Measurements from ENCODE around the gene FMN1.

Gene FMN1

DNA sequence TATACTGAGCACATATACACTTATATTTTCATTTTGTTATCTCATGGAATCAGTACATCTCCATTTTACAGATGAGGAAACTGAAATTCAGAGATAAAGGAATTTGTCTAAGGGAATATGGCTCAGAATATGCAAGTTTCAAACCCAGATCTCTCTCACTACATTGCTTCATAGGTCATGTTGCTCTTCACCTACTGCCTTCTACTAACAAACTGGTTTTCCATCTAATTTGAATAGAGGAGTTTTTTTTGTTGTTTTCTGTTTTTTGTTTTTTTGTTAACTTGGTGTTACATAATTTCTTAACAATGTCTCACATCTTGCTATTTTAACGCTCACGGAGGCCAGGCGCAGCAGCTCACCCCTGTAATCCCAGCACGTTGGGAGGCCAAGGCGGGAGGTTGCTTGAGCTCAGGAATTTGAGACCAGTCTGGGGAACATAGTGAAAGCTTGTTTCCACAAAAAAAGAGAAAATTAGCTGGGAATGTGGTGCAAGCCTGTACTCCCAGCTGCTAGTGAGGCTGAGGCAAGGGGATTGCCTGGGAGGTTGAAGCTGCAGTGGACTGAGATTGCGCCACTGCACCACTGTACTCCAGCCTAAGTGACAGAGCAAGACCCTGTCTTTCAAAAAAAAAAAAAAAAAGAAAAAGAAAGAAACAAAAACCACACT lies 37.0 kb downstream of the FMN1 start:
- DNase-seq (ENCODE audit: low spot score) = no peak

DNA sequence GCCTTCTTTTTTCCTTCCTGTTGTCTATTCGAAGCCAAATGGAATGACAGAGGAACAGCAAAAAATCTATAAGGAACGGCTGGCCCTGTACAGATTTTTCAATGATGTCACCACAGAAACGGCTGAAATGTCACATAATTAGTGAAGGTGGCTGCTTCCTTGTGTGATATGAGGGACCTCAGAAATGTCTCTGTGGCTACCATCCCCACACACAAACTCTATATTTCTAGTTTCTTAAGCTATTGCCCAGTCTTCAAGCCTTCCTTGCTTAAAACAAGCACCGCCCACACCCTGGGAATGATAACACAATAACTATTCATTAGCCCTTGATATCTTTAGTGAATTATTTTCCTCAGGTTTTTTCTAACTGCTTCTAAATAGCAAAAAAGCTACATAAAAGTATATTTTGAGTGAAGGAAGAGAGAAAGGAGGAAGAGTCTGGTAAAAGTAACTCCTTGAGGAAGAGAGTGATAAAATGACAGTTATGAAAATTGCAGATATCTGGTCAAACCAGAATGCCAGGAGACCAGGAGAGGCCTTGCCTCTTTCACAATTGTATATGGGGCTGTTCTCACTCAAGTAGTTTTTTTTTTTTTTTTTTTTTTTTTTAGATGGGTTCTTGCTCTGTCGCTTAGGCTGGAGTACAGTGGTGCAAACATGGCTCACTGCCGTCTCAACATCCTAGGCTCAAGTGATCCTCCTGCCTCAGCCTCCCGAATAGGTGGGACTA lies 38.7 kb downstream of the FMN1 start:
- DNase-seq (ENCODE audit: low spot score) = no peak

DNA sequence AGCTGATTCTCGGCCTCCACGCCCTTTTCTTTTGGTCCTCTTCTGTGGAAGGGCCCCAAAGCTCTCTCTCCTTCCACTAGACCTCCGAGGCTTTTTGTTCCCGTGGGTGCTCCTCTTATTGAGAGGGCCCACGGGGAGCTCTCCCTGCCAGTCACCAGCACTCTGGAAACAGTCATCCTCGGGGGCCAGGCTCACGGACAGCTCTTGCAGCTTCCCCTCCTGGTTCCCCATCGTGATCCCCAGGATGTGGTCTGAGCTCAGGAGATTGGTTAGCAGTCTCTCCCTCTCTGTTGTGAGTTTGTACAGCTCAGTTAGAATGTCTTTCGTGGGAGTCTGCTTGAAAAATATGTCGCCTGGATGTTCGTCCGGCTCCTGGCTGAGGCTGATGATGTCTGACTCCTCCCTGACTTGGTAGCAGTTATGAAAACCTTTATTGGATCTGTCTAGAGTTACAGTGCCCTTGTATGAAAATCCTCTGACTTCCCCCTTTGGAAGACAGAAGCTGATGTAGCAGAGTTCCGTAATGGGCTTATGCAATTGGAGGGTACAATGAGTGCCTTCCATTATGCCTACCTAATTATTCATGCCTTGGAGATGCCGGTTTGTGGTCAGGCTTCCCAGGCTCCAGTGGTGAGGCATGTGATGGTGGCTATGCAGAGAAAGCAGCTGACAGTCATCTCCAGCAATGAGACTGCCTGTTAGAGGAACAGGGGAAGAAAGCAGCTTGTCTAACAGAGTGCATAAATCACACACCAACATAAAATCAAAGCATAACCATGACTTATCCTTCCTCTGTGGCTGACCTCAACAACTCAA lies 40.0 kb downstream of the FMN1 start:
- DNase-seq (ENCODE audit: low spot score) = no peak

DNA sequence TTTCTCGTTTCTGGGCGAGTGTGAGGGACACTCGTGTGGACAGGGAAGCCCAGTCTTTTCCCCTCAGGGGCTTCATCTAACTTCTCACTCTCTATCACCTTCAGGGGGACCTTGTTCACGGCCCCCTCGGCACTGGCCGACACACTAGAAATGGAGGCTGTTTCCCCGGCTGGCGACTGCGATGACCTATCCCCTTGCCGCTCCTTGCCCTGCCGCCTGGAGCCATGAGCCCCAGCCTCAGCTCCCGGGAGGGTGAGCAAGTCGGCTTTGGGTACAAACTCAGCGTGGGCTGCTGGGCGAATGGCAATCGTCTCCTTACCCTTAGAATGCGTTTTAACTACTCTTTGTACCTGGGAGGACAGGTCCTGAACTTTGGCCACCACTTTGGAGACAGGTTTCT lies 41.0 kb downstream of the FMN1 start:
- no peak for DNase-seq (ENCODE audit: low spot score)

DNA sequence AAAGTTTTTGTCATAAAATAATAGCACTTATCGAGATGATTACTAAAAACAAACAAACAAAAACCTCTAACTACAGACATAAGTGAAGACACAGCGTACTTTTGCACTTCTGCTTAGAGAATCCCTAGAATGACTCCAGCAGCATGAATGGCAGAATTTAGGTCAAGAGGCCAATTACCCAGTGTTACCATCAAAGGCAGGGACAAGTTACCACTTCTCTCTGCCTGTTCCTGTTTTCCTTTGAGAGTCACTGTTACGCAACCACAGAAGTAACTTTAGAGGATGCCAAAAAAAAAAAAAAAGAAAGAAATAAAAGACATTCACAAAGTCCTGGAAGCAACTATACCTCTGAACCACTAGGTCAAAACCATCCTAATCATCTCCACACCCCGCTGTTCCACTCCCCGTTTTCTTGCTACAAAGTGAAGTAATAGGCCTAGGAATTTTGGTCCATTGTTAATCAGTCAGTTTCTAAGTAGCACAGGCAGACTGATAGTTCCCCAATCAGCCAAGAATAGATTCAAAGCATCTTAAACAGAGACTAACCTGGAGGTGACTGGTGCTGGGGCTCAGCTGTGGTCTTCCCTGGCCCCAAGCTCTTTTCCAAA lies 41.9 kb downstream of the FMN1 start:
- no peak for DNase-seq (ENCODE audit: low spot score)

DNA sequence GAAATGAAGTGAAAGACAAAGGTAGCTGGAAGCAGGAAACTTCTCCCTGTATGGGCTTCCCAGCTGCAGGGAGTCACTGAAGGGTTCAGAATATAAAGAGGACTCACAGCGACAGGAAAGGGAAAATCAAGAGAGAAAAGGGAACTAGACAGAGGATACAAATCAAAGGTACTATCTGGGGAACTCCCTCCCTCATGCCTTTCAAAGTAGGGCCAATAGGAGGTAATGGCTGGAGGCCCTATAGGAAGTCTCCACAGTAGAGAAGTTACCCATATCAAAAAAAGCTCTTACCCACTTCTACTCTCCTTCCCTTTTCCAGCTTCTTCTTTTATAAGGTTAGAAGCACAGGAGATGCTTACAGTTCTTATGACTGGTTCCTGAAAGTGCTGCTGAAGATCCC lies 43.5 kb downstream of the FMN1 start:
- no peak for DNase-seq (ENCODE audit: low spot score)

DNA sequence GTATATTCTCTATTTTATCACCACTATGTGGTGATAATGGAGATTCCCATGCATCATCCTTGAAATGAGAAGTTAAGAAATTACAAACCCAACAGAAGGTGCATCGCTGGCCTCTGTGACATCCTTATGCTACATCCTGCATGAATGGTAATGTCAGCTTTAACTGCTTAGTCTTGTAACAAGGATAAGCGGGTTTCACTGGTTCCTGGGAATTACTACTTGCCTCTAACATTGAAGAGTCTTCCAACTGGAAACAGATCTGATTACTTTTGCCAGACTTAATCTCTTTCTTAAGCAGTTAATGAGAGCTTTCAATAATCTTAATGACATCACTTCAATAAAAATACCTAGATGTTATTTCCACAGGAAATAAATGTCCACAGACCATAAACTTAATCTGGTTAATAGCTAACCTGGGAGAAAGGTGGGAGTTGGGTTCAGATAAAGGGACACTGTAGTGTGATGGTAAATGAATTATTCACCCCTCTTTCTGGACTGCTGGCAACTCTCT lies 44.0 kb downstream of the FMN1 start:
- no peak for DNase-seq (ENCODE audit: low spot score)

DNA sequence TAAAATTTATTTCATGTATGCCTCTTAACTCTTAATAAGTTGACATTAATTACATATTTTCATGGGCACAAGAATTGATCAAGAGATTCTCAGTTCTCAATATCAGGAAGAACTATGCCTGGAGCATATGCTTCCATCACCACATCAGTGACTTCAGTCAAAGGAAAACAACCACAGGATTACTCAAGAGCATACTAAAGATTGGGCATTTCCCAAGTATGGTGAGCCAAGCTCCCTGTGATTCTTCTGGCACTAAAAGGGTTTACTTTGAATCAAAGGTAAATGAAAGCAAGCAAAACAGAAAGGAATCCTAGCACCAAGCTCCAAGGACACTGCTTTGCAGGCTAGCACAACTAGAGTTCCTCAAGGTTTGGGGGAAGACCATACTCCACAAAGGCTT lies 44.6 kb downstream of the FMN1 start:
- no peak for DNase-seq (ENCODE audit: low spot score)

DNA sequence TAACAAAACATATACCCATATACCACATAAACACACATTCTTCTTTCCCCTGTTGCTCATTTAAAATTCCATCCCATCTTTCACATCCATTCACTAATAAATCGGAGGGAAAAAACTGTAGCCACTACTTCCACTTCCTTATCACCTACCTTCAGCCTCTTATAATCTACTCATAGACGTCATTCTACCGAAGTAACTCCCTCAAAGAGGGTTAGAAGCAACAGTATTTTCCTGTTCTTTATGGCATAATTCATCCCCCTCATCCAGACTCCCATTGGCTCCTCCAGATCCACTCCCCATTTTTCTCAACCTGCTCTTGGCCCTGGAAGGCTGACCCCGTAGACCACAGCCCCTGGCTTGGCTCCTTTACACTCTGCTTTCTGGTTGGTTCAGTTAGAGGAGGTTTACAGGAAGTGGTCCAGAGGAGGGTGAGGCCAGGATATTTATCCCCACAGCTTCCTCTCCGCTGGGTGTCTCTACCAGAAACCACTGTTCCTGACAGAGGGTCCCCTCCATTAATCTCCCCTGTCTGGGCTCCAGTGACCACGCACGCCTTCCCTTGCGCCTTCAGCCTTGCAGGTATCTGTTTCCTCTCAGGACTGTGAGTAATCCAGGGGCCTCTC lies 46.3 kb downstream of the FMN1 start:
- no peak for DNase-seq (ENCODE audit: low spot score)

DNA sequence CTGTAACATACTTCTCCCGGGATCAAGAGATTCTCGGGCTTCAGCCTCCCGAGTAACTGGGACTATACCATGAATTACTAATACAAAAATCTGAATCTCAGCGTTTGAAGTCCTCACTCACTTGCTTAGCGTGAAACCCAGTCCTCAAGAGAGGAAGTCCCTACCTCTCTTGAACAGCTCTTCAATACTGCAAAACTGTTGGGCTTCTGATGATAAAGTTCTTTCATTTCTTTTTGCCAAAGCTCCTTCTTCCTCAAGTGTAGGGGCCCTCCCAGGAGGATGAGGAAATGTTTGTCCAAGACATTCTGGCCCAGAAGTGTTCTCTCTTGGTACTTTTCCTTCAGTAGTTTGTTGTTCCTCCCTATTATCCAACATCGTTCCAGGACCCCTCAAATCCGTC lies 48.5 kb downstream of the FMN1 start:
- no peak for DNase-seq (ENCODE audit: low spot score)

DNA sequence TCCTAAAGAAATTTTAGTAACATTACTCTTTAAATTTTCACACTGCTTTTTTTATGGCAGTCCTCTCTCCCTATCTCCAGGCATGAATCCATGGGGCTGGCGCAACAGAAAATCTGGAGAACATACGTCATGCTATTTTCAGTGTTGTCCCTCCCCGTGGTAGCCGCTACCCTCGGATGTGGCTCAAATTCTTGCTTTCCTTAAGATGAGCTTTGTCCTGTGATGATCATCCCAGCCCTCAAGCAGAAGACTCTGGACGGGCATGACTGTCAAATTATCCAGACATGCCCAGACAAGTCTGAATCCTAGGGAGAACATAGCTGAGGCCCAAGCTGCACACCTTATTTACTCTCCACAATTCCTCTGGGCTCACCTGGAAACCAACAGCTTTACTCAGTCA lies 49.1 kb downstream of the FMN1 start:
- no peak for DNase-seq (ENCODE audit: low spot score)

DNA sequence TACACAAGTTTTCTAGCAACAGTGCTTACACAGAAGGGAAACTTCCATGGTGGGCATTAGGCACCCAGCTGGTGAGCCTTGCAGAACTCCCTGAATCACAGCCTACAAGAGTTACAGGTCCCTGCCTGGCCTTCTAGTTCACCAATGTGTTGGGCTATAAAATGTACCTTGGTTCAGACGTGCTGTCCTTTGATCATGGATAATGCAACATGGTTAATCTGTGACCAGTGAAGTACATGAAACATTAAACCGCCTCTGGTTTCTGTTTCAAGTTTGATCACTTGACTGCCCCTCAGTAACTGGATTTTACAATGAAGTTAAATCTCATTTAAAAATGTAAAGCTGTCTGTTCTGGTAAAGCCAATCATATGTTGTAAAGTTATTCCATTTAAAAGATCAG lies 51.8 kb downstream of the FMN1 start:
- no peak for DNase-seq (ENCODE audit: low spot score)

DNA sequence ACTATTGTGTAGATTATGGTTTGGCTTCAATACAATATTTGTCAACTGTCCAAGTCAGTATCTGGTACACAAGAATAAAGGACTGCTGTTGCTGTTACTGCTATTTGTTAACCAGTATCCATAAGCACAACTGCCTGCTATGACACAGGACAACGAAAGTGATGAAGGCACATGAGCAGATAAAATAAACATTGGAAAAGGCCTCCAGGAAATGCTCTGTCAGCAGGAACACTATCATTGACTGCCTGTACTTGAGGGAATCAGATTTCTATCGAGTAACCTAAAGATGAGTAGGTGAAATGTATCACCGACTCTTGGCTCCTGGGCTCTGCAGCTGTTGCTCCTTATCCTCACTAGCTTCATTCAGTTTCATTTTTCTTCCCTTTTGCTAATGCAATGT lies 56.5 kb downstream of the FMN1 start:
- no peak for DNase-seq (ENCODE audit: low spot score)

DNA sequence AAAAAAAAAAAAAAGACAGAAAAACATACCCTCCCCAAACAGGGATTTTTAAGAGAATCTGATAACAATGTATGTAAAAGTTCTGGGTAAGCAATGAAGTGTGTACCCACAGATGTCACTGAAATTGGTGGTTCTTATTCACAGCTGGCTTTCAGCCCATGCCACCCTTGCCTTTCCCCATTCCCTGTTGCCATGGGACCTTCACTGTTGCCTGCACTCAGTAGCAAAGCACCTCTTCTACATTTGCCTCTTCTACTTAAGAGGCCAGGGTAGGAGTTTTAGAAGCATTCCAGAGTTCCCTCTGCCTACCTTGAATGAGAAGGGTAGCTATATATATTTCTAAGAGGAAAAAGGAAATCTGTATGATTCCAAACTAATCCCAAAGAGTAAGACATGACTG lies 57.4 kb downstream of the FMN1 start:
- no peak for DNase-seq (ENCODE audit: low spot score)

DNA sequence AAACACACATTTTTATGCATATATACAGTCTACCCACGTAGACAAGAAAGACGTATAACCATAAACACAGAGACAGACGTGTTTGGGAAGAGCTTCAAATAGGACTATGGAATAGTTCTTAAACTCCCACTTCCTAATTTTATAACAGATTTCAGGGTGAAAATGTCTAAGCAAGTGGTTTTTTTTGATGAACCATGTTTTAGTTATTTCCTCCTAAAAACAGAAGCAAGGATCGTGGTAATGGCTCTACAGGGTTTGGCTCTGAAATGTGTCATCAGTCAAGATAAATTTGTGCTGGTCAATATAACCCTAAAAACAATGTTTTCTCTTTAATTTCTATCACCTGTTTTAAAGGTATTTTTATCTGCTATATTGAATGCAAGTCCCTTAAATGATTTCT lies 58.2 kb downstream of the FMN1 start:
- DNase-seq (ENCODE audit: low spot score) = no peak

DNA sequence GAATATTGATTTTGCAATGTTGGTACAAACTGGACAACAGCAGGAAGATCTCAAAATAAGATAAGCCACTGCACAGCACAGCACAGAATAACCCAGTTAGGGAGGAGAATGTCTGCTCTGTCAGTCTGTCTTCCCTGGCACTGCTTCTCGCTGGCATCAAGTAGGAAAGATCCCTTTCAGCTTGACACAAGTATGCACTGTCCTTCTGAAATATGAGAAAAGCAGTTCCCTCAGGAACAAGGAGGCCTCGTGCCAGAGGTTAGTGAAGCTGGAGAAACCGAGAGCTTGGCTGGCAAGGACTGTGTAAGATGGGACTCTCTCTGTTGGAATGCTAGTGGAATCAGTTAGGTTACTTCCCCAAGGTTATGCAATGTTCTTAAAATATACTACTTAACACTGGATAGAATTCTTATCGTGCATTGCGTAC lies 59.1 kb downstream of the FMN1 start:
- no peak for DNase-seq (ENCODE audit: low spot score)

DNA sequence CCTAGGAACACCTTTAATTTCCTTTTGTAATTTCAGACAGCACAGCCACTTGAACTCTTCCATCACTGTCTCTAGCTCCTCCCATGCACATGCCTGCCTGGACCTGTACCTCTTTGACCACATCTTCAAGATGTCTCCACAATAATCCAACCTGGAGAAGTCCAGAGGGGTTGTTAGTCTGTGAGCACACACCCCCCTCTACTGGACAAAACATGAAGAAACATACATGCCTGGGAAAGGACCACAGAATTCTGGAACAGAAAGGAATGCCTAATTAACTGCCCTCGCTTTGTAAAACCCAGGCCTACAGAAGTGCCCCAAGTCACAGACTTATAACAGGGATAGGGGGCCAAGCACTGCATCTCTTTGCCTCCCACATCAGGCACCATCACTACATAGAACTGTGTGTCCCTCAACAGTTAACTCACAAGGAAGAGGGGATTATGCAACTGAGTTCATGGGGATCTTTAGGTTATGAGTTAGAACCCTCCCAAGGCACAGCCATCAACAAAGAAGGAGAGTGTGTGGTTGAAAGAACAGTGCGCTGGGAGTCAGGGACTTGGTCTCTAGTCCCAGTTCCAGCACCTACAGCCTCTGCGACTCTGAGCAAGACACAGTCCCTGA lies 61.7 kb downstream of the FMN1 start:
- peak; percentile 52 for DNase-seq (ENCODE audit: low spot score)

DNA sequence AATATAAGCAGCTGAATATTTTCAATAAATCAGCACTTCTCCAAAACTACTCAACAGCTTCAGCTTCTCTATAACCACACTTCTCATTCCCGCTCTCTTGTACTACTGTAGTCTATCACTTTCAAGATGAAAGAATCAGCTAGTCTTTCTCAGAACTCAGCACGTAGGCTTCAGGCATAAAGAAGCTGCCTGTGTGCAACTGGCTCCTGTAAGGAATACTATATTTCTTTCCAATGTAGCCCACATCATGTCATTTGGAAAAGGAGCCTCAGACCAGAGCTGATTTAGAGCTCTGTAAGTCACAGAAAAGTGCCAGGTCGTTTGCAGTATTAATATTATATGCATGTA lies 62.3 kb downstream of the FMN1 start:
- no peak for DNase-seq (ENCODE audit: low spot score)

DNA sequence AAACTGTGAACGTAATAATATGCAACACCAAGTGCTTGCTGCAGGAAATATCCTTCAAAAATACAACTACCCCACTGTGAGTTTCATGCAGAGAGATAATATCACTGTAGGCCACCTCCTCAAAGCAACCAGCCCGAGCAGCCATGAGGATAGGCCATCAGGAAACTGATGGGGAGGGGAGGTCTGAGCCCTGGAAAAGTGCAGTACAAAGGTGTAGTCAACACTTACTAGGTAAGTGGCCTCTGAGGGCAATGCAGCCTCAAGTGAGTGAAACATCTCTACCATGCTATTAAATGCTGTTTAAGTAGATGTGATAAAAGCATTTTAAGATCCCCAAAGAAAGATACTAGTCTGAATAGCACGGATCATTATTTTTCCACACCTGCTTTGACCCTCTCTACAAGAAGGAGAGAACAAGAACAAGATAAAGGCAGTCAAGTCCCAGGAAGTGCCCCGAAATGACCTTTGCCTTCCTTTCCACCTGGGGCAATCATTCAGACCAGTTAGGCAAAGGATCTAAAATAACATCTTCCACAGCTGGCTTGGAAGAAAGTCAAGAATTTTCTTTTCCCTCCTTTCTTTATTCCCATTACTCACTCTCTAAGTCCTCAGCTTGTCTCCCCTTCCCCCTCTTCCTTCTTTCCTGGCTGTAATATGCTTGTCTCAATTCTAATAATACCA lies 62.8 kb downstream of the FMN1 start:
- DNase-seq (ENCODE audit: low spot score) = no peak

DNA sequence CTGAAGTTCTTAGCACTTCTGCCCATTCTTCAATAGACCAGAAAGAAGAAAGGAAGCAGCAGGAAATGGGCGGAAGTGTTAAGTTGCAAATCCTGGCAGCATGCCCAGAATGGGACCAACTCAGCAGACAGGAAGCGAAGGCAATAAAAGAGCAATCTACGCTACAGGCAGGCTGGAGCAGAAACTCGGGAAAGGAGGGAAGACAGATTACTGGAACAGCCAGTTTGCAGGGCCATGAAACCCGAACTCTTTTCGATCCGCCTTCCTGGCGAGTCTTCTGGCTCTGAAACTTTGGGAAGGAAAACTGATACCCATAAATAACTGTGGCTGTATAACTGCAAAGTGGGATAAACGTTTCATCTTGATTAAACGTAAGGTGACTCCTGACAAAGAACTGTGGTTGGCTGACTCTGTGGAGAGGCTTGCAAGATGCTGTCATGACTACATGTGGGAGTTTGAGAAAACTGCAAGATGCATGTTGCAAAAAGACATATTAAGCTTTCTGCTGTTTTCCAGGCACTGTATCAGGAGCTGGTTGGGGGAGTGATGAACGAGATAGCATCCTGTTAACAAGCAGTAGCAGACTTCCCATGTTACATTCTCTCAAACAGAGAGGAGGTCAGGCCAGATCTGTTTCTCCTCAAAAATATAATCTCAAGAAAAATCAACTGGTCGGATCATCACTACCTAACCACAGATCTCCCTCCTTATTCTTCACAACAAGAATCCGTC lies 67.8 kb downstream of the FMN1 start:
- peak; percentile 55 for DNase-seq (ENCODE audit: low spot score)
